Mucosa of gallbladder (tissue), 1 donor: ENCODE data around the gene KRTAP19-8. TPM values are rescaled to one million over a fixed set of nuclear protein-coding genes. Genes with fewer than 3 reads are reported as not detected.

Experiments used
- DNase-seq: peaks from one replicate; pipeline ENCODE4 v3.0.0-alpha.2; 2020; ENCODE audit warnings: low spot score
- total RNA-seq: library from RNA; stranded (reverse); gene quantifications from one replicate; pipeline ENCODE4 v1.2.1, GENCODE V29; 2021
- donor health status: DM: no; HTN: no; CAD: no.

KRTAP19-8 gene
- not detected for total RNA-seq

GRCh38 chr21:31038376-31038775, at the start of gene KRTAP19-8:
KRTAP19-8 (minus strand) TSS chr21:31038476; CDS start chr21:31038443, 33 bp downstream.
- no peak for DNase-seq

- no peak for DNase-seq
Measured at GRCh38 chr21:31087639-31088473, 49.6 kb upstream of the KRTAP19-8 start.

GRCh38 chr21:31084689-31085088, 46.4 kb upstream of the KRTAP19-8 start:
- no peak for DNase-seq

GRCh38 chr21:31078796-31079195, 40.5 kb upstream of the KRTAP19-8 start:
- DNase-seq = no peak

GRCh38 chr21:31078216-31078615, 39.9 kb upstream of the KRTAP19-8 start:
- DNase-seq = no peak

- DNase-seq = no peak
Measured at GRCh38 chr21:31075848-31076247, 37.6 kb upstream of the KRTAP19-8 start.

GRCh38 chr21:31072533-31072932, 34.3 kb upstream of the KRTAP19-8 start:
- DNase-seq = no peak

GRCh38 chr21:31064803-31065202, 26.5 kb upstream of the KRTAP19-8 start:
- no peak for DNase-seq

- no peak for DNase-seq
Measured at GRCh38 chr21:31052489-31053142, 14.3 kb upstream of the KRTAP19-8 start.

GRCh38 chr21:31050577-31051157, 12.4 kb upstream of the KRTAP19-8 start:
- no peak for DNase-seq

GRCh38 chr21:31045841-31046240, 7.6 kb upstream of the KRTAP19-8 start:
- DNase-seq = no peak

GRCh38 chr21:31043471-31043870, 5.2 kb upstream of the KRTAP19-8 start:
- no peak for DNase-seq

- DNase-seq = no peak
Measured at GRCh38 chr21:31042080-31042464, 3.8 kb upstream of the KRTAP19-8 start.

GRCh38 chr21:31041295-31042079, 3.2 kb upstream of the KRTAP19-8 start:
- no peak for DNase-seq

- no peak for DNase-seq
Measured at GRCh38 chr21:31034378-31034777, 3.9 kb downstream of the KRTAP19-8 start.

- no peak for DNase-seq
Measured at GRCh38 chr21:31030367-31031106, 7.7 kb downstream of the KRTAP19-8 start.

GRCh38 chr21:31023680-31024079, 14.6 kb downstream of the KRTAP19-8 start:
- DNase-seq = no peak

GRCh38 chr21:31022306-31022705, 16.0 kb downstream of the KRTAP19-8 start:
- no peak for DNase-seq

GRCh38 chr21:31018232-31018631, 20.0 kb downstream of the KRTAP19-8 start:
- no peak for DNase-seq

GRCh38 chr21:31014891-31015290, 23.4 kb downstream of the KRTAP19-8 start:
- no peak for DNase-seq
